GM19025 (cell line): ENCODE measurements around the gene TSFM.

ENCODE experiments used
- ATAC-seq: cut with Tn5 transposase; IDR thresholded peaks from one replicate; pipeline ENCODE4 v1.9.1; 2021; ENCODE audit warnings: mild to moderate bottlenecking, low read depth, moderate library complexity; ENCODE audit not compliant: unreplicated experiment

The TSFM gene

DNA sequence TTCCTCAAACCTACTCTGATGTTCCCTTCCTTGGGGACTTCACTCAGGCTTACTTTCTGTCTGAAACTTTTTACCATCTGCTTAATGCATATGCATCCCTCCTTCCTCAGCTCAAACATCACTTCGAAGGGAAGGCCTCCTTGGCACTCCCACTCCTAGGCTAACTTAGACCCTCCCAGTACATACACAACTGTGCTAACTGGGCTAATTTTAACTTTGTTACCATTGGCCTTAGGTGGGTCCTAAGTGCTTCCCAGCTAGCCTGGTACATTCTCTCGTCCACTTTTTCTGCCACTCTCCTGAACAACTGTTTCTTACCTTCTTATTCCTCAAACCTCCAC, 6.4 kb upstream of the TSFM start:
- no peak for ATAC-seq

DNA sequence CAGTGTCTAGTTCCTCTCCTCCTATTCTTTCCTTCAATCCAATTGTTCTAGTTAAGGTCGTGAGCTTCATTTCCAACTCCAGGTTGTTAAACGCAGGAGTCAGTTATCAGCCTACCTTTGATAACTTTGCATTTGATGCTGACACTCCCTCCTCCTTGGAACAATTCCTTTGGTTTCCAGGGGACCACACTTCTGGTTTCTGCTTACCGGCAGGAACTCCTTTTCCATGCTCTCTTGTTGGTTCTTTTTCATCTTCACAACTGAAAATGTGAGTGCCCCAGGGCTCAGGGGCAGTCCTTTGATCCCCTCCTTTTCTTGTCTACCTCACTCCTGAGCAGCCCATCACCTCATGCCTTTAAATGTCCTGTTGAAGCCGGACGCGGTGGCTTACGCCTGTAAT, 5.2 kb upstream of the TSFM start:
- ATAC-seq, result no peak

DNA sequence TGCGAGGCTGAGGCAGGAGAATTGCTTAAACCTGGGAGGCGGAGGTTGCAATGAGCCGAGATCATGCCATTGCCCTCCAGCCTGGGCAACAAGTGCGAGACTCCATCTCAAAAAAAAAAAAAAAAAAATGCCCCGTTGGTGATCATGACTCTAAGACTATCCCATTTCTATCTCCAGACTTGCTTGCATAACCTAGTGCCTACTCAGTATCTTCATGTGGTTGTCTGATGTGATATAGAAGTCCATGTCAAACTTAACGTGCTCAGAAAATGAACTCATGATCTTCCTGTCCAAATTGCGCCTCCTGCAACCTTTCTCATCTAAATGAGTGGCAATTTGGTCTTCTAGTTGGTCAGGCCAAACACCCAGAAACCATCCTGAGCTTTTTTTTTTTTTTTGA, 4.7 kb upstream of the TSFM start:
- no peak for ATAC-seq

DNA sequence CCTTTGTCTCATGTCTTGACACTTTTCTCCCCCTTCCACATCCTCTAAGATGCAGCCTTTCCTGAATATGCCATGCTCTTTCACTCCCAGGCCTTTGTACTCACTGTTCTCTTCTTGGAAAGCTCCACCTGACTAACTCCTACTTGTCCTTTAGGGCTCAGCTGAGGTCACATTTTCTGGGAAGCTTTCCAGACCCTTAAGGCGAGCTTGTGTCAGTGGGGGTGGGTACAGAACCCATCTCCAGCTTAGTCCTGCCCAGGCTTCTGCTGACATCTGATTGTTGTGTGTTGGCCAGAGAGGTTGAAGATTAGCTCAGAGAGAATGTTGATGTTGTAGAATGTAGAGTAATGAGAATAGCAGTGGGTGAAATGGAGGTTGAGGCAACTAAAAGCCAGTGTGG, 2.9 kb upstream of the TSFM start:
- ATAC-seq, result no peak

DNA sequence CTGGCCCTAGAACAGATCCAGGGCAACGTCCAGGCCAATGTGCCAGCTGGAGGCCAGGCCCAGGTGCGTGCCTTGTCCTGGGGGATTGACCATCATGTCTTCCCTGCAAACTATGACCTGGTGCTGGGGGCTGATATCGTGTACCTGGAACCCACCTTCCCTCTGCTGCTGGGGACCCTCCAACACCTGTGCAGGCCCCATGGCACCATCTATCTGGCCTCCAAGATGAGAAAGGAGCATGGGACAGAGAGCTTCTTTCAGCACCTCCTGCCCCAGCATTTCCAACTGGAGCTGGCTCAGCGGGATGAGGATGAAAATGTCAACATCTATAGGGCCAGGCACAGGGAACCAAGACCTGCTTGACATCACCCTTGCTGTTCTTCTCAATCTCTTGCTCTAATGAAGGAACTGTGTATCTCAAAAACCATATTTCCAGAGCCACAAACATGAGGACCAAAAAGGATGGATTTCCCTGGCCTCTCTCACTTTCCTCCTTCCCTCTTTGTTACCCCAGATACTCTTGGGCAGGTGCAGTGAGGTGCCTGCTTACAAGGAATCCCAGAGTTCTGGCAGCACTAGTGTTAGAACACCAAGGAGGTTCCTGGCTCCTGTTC, 2.2 kb upstream of the TSFM start:
- ATAC-seq, result no peak

DNA sequence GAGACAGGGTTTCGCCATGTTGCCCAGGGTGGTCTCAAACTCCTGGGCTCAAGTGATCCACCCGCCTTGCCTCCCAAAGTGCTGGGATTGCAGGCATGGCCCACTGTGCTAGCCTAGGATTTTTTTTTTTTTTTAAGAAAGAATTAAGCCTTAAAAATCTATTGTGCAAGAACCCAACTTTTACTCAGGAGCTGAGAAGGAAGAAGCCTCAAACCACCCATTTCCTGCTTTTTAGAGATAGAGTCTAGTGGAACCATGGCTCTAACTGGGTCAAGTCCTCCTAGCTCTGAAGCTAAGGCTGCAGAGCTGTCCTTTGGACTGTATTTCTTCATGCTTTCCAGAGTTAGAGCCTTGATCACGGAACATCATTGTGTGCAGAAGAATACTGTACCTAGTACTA, 1.3 kb upstream of the TSFM start:
- ATAC-seq, result no peak

DNA sequence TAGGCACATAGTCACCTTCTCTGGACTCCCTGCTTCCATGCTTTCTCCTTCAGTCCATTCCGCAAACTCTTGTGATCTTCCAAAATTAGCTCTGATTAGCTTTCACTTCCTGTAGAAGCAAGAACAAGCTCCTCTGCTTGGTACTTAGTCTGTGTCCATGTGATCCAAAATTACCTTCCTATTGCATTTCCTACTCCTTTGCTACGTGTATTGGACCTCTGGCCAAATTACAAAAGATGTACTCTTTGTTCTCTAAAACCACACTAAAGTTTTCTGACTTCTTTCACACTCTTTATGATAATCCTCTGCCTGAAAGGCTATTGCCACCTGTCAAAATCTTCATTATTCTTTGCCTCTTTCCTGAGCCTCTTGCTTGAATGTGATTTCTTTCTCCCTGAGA, 786 bp upstream of the TSFM start:
- no peak for ATAC-seq

DNA sequence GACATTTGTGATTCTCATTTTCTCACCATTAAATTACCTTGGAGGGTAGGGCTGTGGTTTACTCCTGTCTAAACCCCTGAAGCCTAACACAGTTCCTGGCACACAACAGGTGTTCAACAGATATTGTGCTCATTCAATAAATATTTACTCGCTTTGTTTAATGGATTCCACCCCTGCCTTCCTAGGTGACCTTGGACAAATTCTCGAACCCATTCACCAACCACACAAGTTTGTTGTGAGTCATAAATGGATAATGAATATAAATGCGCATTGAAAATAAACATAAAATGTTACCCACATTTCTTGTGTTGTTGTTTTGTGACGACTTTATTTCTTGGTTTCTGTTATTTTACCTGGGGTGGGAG, 362 bp upstream of the TSFM start:
- ATAC-seq, result no peak

DNA sequence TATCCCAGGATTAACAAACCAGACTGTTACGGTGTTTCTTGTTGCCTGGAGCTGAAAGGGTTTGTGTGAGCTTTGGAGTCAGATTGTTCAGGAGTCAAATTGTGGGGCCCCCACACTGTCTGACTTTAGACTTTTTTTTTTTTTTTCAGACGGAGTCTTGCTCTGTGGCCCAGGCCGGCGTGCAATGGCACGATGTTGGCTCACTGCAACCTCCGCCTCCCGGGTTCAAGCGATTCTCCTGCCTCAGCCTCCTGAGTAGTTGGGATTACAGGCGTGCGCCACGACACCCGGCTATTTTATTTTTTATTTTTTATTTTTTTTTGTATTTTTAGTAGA, 847 bp downstream of the TSFM start:
- no peak for ATAC-seq

DNA sequence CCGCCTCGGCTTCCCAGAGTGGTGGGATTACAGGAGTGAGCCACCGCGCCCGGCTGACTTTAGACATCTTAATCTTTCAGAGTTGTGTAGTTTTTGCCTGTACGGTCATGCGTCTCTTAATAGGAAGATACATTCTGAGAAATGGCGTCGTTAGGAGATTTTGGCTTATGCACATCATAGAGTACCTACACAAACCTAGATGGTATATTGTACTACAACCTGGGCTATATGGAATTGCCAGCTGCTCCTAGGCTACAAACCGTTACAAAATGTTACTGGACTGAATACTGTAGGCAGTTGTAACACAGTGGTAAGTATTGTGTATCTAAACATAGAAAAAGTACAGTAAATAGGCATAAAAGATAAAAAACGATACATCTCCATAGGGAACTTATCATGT, 1.3 kb downstream of the TSFM start:
- ATAC-seq, result no peak

DNA sequence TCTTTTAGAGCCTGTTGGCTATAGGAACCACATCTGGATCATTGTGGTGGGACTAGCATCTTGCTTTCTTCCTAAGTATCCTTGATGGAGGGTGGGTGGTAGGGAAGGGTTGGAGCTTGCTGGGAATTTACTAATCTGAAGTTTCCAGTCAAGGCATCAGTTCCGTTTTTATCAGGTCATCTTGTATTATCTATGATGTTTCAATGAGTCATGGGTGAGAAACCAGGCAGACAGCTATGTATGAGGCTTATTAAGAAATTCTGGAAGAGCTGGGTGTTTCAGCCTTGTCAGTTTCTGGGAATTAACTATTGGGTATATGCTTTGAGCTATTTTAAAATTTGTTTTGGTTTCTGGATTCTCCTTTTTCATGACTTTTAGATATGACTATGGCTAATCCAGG, 11.3 kb downstream of the TSFM start:
- ATAC-seq, result no peak

DNA sequence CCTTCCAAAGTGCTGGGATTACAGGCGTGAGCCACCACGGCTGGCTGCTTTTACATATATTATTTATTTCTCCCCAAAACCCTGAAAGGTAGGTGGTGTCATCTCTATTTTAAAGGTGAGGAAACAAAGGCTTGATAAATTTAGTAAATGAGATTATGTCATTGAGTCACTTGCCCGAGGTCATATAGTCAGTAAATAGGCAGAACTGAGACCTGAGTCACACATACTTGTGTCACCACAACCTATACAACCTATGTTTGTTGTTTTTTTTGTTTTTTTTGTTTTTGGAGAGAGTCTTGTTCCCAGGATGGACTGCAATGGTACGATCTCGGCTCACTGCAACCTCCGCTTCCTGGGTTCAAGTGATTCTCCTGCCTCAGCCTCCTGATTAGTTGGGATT, 12.8 kb downstream of the TSFM start:
- ATAC-seq, result no peak

DNA sequence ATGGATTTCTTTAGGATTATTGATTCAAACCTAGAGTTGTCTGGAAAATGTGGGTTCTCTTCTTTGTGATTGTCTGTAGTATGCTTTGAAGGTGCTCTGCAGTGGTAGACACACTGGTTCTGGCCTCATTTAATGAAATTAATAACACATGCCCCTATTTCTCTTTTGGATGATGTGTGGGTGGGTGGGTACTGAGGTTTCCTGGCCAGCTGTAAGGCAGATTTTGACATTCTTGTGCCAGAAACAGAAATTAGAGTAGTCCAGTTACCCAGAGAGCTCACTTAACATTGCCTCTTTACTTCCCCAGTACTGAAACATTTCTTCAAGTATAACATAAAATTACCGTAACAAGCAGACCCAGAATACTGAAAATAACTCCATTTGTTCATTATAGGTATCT, 14.4 kb downstream of the TSFM start:
- no peak for ATAC-seq

DNA sequence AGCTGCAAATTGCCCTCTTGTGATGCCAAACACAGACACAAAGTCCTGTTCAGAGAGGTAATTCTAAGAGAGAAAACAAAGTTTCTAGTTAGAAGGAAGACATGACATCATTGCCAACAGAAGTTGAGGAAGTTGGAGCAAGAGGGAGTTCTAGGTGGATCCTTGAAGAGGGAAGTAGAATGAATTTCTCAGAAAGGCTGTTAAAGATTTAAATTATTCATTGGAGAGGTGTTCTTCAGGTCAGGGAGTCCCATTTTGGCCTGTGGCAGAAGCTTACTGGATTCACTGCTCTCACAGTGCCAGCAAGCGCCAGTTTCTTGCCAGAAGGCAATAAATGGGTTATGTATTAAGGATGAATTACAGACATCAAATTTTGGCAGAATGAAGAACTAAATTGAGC, 15.3 kb downstream of the TSFM start:
- ATAC-seq, result no peak

DNA sequence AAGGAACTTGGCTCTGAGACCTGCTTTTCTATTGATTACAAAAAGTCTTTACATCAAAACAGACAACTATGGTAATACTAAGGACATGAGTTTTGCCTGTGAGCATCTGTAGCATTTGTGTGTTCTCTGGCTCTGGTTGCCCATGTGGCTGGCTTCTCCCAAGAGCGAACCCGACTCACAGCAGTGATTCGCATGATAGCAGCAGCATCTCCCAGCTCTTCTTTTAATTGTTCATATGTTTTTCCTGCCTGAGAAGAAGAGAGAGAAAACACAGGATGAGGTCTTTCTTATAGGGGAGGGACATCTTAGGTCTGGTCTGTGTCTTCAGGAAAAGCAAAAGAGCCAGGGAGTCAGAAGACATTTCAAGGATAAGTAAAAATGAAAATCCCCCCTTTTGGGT, 18.4 kb downstream of the TSFM start:
- ATAC-seq, result no peak

DNA sequence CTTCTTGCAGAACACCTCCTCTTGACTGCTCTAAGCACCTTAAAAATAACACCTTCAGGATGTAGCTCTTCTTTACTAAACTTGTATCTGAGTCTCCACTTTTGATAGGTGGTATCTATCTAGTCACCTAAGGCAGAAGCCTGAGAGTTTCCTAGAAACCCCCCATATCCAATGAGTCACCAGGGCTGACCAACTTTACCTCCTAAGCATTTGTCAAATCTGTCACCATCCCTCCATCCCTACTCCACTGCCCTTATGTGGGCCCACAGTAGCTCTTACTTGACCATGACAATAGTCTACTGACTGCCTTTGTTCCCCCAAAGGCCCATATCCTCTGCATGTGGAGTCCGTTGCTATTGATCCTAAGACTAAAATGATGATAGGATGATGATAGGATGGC, 20.0 kb downstream of the TSFM start:
- ATAC-seq, result no peak

DNA sequence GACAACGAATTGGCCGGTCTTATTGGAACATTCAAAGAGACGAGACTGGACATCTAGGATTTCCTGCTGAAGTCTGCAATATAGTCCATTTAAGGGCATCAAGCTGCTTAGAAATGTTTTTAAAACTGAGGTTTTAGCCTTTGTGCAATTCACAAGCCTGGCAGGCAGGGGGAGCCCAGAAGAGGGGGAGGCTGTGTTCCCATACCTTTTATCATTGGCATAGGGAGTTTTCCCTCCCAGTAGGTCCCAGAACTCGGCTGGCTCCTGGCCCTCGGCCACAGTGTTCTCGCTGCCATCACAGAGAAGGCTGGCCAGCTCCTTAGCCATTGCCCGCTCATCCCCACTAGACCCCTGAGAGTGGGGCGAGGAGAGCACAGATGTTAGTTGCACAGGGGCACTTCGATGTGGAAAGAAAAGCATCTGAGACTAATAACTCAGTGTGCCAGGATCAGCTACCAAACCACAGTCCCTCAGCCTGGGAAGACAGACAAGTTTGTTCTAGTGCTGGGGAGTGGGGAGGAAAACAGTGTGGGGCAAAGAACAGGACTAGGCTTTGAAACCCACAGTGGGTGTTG, 20.8 kb downstream of the TSFM start:
- no peak for ATAC-seq

DNA sequence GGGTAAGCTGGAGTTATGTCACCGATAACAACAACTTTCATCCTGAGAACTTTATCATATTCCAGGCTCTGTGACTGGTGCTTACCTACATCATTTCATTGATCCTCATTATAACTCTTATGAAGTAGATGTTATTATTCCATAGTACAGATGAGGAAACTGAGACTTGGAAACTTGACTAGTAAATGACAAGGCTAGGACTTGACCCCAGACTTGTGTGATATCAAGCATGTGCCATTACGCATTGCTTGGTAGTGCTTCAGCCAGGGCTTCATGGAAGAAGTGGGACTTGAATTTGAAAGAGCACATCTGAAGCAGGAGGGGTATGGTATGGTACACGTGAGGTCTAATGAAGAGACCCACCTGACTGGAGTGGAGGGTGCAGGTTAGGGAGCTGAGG, 24.1 kb downstream of the TSFM start:
- no peak for ATAC-seq

DNA sequence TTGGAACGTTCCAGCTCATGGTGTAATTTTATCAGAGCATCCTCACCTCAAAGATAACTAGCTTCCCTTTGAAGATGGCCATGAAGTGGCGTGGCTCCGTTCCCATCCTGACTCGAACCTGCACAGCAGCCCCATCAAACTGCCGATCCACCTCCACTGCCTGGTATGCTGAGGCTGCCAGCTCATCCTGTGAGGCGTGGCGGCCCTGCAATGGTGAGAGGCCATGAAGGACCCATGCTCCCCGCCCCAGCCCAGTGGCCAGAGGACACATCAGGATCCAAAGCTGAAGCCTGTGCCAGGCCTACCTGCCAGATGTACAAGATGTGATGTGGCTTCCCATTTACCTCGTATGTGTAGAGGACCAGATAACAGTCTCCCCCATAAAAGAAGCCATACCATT, 24.7 kb downstream of the TSFM start:
- no peak for ATAC-seq

DNA sequence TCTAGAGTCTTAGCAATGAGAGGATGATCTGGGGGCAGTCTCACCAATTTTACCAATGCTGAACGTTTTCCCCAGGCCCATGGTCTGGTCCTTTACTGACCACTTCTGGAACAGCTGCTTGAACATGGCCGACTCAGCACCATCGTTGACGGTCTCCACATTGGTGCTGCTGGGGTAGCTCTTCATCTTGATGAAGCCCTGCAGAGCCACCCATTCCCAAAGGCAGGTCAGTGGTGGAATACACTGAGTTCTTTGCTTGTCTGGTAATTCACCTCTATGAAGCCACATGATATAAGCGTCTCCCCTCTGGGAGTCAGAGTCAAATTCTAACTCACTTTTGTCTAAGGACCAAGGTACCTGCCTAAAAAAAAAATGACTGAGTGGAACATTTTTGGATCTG, 25.8 kb downstream of the TSFM start:
- no peak for ATAC-seq

DNA sequence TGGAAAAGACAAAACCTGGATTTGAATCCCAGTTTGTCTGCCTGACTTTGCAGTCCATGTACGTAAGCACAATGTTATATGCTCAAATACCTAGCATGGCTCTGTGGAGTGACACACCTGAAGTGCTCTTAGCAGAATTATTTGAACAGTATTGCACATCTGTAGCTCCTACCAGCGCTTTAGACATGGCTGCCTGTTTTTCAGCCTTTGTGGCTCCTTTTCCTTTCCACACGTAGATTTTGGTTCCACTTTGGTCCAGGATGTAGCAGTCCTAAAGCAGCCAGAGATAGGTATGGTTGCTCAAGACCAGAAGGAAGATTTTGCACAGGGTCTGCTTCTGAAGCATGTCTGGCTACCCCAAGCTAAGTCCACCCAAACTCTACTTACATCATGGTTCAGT, 26.8 kb downstream of the TSFM start:
- no peak for ATAC-seq

DNA sequence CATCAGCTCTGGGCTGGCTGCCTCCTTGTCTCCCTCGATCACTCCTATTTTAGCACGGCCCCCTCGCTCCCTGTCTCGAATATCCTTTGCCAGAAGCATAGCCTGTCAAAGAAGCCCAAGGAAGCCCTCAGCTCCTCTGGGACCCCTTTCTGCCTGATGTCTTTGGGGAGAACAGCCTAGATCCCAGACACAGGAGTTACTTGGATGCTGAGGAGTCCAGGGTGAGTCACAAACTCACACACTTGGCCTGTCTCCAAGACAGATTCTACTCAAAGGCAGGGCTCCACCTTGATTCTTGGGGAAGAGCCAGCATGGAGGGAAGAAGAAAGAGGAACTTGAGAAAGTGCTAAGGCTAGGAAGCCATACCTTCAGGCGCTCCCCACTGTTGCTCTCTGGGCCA, 27.9 kb downstream of the TSFM start:
- no peak for ATAC-seq

DNA sequence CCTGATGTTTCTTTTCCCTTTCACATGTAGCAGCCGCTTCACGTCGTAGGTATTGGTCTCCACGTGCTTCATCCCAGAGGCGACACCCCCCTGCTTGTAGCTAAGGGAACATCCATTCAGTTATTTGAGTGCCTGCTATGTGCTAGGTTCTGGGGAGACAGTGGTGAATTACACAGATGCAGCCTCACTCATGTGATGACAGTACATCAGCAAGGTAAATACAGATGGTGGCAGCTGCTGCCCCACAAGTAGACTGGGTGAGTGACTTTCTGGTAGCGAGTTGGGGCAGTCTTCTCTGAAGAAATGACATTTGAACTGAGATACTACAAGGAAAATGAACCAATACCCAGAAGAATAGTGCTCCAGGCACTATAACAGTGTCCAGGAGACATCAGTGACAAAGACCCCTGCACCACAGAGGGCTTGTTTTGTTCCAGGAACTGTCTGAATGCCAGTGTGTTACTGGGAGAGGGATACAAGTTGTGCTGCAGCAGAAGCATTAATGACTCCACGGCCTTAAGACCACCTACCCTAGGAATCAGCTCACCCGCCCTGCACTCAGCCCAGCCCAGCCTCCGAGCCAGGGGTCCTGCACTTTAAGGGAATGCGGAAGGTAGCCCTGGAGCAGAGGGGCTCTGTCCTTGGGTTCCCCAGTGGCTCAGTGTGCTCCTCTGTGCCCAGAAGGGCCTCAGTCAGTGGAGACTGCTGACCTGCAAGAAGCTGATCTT, 28.6 kb downstream of the TSFM start:
- no peak for ATAC-seq
